Spleen (tissue), 7 donors: ENCODE data around the gene COL27A1.

Source experiments
- CTCF ChIP-seq, 11 experiments: fragments of 200-600 bp in 7 of 11; fragments of 450-650 bp in 4 of 11; sonication (generic) in 4 of 11; IDR thresholded peaks in 8 of 11; conservative IDR thresholded peaks in 3 of 11; 1 replicate in 7 of 11; 2 replicates in 4 of 11; pipeline versions ENCODE4 v1.4.0 to v1.8.0; 2016 to 2021; ENCODE audit warnings: antibody characterized with exemption in 11 of 11, inconsistent platforms in 4 of 11, mild to moderate bottlenecking in 1 of 11
- POLR2A ChIP-seq, 3 donors: fragments of 450-650 bp; IDR thresholded peaks; one replicate each; pipeline ENCODE4 v1.5.1; 2017; ENCODE audit warnings: antibody characterized with exemption in 3 of 3, mild to moderate bottlenecking in 1 of 3
- POLR2AphosphoS5 ChIP-seq, 3 donors: sonication (generic); formaldehyde crosslinking; IDR thresholded peaks; one replicate each; pipeline ENCODE4 v1.5.1; 2017; ENCODE audit warnings: antibody characterized with exemption in 3 of 3
- donor health status: DM: no; HTN: no; CAD: no; lungs with moderate emphysema.
- donor health status: DM: no; HTN: no; CAD: no.
- donor health status: DM: no; HTN: no; CAD: no.

DNA sequence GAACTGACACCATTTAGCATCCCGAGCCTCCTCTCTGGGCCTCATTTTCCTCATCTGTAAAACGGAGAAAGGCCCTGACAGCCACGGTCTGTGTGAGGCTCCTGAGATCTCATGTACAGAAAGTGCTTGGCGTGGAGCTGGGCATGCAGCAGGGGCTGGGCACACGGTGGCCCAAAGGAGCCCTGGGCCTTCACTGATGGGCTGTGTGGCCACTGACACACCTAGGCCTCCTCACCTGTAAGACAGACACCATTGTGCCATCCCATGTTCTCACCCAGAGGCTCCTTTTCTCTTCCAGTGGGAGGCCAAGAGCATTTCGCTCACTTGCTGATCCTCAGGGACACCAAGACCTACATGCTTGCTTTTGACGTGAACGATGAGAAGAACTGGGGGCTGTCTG, 169.2 kb downstream of the COL27A1 start:
- TF ChIP-seq CTCF (IDR thresholded peaks at IDR 0.05 in 8 of 11, conservative IDR thresholded peaks at IDR 0.05 in 3 of 11) (no peak), POLR2A (IDR thresholded peaks at IDR 0.05) (no peak), POLR2AphosphoS5 (IDR thresholded peaks at IDR 0.05) (no peak)
